ENCODE measurements around the gene OPRD1.

The OPRD1 gene

DNA sequence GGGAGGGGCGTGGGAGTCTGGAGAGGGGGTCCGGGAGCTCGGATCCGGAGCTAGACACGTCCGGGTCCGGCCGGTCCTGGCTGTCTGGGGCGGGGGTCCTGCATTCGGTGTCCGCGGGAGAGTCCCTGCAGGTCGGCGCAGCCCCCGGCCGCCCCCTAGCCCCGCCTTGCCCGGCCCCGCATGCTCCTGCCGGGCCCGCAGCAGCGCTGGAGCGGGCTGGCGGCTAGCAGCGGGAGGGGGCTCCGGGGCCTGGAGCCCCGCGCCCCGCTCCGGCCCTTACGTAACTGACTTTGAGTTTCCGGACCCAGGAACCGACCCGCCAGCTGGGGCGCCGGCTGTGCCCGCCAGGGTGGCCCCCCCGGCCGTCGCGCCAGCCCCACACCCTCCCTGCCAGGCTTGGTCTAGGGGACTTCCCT, 75.5 kb downstream of the OPRD1 start:
- peak; percentile 28 for DNase-seq

GRCh38 chr1:28887835-28888682, 76.1 kb downstream of the OPRD1 start:
- no peak for DNase-seq

- DNase-seq, result no peak
These were observed 76.9 kb downstream of the OPRD1 start for GRCh38 chr1:28888915-28889314.

DNA sequence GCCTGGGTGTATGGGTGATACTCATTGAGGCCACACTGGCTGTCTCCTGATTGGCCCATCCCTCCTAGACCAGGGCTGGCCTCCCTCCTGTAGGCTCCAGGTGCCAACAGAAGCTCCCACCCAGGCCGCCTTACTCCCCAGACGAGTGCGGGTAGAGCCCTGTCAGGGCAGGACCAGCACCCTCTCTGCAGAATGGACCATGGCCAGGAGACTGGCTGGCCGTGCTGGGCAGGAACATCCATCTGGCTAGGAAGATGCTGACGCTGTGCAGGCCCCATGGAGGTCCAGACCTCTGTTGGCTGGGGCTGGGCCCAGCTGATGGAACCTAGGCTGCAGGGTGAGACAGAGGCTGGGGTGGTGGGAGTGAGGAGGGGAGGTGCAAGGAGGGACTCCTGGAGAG, 77.4 kb downstream of the OPRD1 start:
- DNase-seq, result no peak

- no peak for DNase-seq
These were observed 78.5 kb downstream of the OPRD1 start for GRCh38 chr1:28890435-28890834.

GRCh38 chr1:28890836-28891235, 78.9 kb downstream of the OPRD1 start:
- DNase-seq, result no peak

- no peak for DNase-seq
These were observed 79.3 kb downstream of the OPRD1 start for GRCh38 chr1:28891256-28891655.

DNA sequence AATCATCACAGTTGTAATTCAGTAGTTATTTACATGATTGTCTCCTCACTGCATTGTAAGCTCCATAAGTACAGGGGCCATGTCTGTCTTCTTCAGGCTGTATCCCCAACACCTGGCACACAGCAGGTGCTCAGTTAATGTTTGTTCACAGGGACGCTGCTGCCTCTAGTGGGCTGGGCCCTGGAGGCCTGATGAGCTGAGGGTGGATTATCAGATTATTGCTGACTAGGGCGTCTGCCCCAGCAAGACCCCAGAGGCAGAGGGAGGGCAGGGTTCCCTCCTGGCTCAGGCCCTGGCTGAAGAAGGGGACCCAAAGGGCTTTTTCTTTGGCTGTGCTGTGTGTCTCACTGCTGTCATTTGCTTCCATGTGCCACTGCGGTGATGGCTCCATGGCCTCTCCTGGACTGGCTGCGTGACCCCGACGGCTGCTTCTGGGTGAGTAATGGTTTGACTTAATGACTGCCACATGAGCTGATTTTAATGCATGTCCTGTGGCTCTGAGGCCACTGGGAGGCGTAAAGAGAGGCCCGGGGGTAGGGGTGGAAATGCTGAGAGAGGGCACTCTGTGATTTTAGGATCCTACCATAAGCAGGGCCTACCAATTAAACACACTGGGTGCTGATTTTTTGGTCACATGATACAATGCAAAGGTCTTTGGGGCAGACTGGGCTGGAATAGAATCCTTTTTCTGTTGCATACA, 81.6 kb downstream of the OPRD1 start:
- DNase-seq, result peak; percentile 24

DNA sequence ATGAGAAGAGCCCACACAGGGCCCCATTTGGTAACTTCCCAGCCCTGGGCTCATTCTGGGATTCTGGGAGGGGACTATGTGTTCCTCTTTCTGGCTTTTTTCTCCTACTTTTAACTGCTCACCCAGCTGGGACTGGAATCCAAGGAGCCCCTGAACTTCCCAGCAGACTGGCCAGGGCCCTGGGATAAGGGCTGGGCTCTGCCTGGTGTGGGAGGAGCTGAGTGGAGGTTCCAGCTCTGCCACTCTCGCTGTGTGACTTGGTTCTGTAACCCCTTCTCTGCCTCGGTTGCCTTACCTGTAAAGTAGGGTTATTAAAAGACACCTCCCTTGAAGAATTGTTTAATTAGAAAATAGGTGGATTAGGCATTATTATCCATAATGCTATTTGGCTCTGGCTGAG, 82.8 kb downstream of the OPRD1 start:
- no peak for DNase-seq

DNA sequence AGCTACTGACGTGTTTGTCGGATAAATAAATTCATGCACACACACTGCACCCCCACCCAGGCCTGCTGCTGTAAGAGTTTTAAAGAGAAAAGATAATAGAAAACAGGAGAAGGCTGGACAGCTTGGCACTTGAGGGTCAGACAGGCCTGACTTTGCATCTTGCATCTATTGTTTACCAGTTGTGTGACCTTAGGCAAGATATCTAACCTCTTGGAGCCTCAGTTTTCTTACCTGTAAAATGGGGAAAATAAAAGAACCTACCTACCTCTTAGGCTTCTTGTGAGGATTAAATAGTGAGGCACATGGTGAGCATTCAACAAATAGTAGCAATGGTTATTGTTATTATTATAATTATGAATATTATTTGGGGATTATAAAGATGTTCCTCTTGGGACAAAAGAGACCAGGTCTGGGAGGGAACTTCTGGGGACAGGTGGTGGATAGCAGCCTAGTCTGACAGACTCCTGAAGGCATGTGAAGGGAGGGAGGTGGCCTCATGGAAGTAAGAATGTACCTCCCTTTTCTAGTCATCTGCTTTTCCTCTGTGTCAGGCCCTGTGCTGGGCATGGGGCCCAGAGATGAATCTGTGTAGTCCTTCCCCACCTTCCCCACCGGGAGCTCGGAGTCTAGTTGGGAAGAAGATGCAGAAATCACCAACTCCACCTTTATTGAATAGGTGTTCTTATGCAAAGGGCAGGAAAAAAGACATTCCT, 84.1 kb downstream of the OPRD1 start:
- no peak for DNase-seq

GRCh38 chr1:28896609-28896986, 84.6 kb downstream of the OPRD1 start:
- no peak for DNase-seq

DNA sequence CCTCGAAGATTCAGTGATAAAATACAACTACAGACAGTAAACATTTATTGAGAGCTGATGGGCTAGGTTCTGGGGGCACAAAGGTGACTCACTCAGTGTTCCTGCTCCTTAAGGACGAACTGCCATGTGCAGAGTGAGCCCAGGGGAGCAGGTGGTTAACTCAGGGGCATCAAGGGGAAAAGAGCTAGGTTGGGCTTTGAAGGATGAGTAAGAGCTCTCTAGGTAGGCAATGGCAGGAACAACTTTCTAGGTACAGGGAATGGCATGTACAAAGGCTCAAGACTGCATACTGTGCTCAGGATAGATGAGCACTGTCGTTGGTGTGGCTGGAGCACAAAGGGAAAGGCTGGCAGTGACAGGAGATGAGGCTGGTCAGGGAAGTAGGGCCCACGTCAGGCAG, 85.8 kb downstream of the OPRD1 start:
- no peak for DNase-seq

GRCh38 chr1:28898405-28898881, 86.5 kb downstream of the OPRD1 start:
- no peak for DNase-seq

GRCh38 chr1:28899267-28899666, 87.3 kb downstream of the OPRD1 start:
- DNase-seq, result no peak

DNA sequence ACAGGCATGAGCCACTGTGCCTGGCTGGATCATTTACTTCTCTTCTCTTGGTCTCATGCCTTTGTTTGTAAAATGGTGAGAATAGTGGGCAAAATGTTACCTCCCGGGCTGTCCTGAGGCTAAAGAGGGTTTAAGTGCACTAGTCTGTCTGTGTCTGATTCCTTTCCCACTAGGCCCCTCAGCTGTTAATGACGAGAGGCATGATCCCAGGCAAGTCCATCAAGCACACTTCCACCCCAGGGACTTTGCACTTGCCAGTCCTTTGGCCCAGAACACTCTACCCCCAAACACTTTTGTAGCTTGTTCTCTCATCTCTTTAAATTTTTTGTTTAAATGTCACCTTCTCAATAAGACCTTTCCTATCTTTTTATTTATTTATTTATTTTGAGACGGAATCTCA, 88.6 kb downstream of the OPRD1 start:
- no peak for DNase-seq

DNA sequence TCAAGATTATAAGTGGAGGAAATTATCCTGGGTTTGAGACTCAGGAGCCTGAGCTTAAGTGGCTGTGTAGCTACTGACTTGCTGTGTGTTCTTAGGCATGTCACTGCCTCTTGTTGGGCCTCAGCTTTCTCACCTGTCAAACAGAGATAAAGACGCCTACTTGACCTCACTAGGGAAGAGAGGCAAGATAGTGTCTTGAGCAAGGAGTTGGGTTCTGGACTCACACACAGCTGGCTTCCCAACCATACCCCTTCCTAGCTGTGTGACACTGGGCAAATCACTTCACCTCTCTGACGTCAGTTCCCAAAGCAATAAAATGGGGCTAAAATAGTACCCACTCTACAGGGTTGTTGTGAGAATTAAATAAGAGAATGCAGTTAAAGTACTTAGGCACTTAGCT, 90.8 kb downstream of the OPRD1 start:
- DNase-seq, result no peak

DNA sequence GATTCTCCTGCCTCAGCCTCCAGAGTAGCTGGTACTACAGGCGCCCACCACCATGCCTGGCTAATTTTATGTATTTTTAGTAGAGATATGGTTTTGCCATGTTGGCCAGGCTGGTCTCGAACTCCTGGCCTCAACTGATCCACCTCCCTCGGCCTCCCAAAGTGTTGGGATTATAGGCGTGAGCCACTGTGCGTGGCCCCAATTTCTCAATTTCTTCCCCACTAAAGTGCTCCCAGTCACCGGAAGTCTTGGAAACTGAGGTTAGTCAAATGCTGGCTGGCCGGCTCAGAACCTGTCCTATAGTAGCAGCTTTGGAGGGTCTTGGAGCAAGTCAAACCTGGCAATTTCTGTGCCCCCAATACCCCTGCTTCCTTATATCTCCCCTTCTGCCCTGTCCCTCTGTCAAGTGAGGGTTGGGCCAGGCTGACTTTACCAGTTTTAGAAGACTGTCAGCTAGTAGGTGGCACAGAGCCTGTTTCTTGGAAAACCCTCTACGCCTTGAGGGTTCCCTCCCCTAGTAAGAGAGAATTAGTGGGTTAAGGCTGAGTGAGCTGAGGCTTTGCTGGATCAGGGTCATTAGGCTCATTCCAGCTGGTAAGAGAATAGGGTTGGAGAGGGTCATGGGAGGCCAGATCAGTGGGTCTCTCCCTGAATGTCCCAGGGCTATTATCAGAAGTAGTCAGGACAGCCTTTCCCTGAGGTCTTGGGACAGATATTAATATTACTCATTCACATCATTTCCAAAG, 94.1 kb downstream of the OPRD1 start:
- no peak for DNase-seq

- no peak for DNase-seq
These were observed 97.2 kb downstream of the OPRD1 start for GRCh38 chr1:28909198-28909597.

DNA sequence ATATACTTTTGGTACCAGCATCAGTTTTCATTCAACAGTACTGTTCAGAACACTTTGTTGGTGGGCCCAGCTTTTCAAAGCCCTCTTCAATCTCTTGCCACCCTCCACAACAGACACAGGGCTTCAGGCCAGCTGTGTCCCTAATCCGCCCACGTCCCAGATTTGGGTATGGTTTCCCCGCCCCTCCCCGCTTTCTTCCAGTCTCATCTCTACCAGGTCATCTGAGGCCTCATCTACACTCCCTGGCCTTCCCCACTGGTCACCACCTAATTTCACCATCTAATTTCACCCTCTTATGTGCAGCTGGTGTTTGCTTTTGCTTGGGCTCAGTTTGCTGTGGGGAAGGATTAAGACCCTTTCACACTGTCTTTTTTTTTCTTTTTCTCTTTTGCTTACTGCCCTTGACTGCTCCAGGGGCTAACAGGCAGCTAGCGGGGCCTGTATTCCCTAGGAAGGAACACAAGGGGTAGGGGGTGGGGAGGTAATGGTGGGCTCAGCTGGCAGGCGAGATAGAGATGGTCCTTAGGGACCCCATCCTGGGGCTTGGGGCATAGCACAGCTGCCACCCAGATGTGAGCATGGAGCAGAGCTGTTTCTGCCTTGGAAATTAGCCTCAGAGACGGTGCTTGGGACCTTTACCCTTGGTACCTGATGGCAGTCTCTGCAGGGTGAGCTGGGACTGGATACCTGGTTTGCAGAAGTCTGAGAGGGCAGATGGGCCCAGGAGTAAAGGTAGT, 98.6 kb downstream of the OPRD1 start:
- DNase-seq, result no peak

DNA sequence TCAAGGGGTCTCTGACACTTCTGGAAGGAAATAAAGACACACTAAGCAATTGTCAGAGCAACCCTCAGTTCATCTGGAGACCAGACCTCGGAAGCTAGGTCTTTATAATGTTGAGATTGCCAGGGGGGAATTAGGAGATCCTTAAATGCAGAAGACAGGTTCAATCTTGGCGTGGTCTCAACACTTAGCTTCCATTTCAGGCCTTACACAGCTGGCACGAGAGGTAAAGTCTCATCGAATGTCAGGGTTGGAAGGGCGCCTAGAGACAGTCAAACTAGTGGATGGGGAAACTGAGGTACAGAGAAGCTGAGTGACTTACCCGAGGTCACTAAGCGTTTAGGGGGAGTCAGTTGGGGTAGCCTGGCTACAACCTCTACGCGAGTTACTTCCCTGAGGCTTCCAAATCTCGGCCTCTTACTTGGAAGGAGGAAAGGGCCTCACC, 101.8 kb downstream of the OPRD1 start:
- DNase-seq, result no peak

GRCh38 chr1:28914228-28915030, 102.5 kb downstream of the OPRD1 start, which contains the start of gene EPB41:
TSS of gene EPB41 (plus strand) at chr1:28914569. CDS start at chr1:28987438, 72,869 bp downstream.
- peak; percentile 96 for DNase-seq

Measured in activated CD4-positive, alpha-beta T cell treated with anti-CD3 and anti-CD28 coated beads, Interleukin-10, Interleukin-2, amounts not matched to agents 100 ng/mL and 50 ng/mL, durations not matched to agents 16 hours and 8 hours (primary cell).